ENCODE measurements around the gene BTBD9.

The BTBD9 gene

GRCh38 chr6:38138374-38138773 lies 501.4 kb downstream of the BTBD9 start:
- Histone ChIP-seq H3K27ac (ENCODE audit: low read depth, low read length) (no peak overlapping the region), H3K27me3 (ENCODE audit: control insufficient read depth, low read length) (no peaks in the 10 kb centered on the region), H3K9me2 (replicated peaks; ENCODE audit: control insufficient read depth, low read length) (no peaks in the 10 kb centered on the region), H3K4me3 (ENCODE audit: low read length) (no peak overlapping the region), H3K4me2 (ENCODE audit: low read length) (no peak overlapping the region), H3K9me3 (ENCODE audit: control insufficient read depth, insufficient read depth, low read length) (no peaks in the 10 kb centered on the region), H3F3A (ENCODE audit: control insufficient read depth, insufficient read depth) (no peaks in the 10 kb centered on the region), H3K36me3 (ENCODE audit: control insufficient read depth, low read length) (no peaks in the 10 kb centered on the region), H3K79me2 (ENCODE audit: control insufficient read depth, low read length) (no peaks in the 10 kb centered on the region), H4K20me1 (ENCODE audit: control insufficient read depth, insufficient read depth, low read depth, low read length) (no peaks in the 10 kb centered on the region), H3K4me1 (ENCODE audit: control insufficient read depth, low read length) (no peaks in the 10 kb centered on the region)
- TF ChIP-seq EZH2phosphoT487 (IDR thresholded peaks at IDR 0.05; ENCODE audit: borderline replicate concordance, low read length) (no peak), CTCF (IDR thresholded peaks at IDR 0.05; ENCODE audit: low read depth, low read length, poor library complexity, severe bottlenecking) (no peak)

DNA sequence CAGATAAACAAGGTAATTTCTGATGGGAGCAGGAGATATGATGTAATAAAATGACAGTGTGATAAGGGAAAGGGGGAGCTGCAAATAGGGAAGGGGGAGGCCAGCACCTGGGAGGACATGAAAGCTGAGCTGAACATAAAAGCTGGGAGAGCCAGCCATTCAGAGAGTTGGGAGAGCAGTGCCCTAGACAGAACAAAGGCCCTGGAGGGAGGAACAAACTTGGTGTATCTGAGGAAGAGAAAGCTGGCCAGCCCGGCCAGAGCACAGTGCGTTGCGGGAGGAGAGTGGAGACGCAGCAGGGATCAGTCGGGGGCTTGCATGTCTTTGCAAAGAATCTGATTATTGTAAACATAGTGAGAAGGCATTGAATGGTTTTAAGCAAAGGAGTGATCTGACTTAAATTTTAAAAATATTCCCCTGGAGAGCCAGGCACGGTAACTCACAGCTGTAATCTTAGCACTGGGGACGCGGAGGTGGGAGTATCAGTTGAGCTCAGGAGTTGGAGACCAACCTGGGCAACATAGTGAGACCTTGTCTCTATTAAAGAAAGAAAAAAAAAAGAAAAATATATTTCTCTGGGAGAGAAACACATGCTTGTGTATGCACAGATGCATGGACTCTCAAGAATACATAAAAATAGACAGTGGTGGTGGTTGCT lies 502.0 kb downstream of the BTBD9 start:
- H3K4me1 ChIP-seq (ENCODE audit: control insufficient read depth, low read length) = no peaks in the 10 kb centered on the region
- H3K9me2 ChIP-seq (replicated peaks; ENCODE audit: control insufficient read depth, low read length) = no peaks in the 10 kb centered on the region
- no peaks in the 10 kb centered on the region for H3K27me3 ChIP-seq (ENCODE audit: control insufficient read depth, low read length)
- no peaks in the 10 kb centered on the region for H3K79me2 ChIP-seq (ENCODE audit: control insufficient read depth, low read length)
- H3K9me3 ChIP-seq (ENCODE audit: control insufficient read depth, insufficient read depth, low read length) = no peaks in the 10 kb centered on the region
- no peak overlapping the region for H3K27ac ChIP-seq (ENCODE audit: low read depth, low read length)
- H3F3A ChIP-seq (ENCODE audit: control insufficient read depth, insufficient read depth) = no peaks in the 10 kb centered on the region
- no peak overlapping the region for H3K4me2 ChIP-seq (ENCODE audit: low read length)
- H4K20me1 ChIP-seq (ENCODE audit: control insufficient read depth, insufficient read depth, low read depth, low read length) = no peaks in the 10 kb centered on the region
- TF ChIP-seq EZH2phosphoT487 (IDR thresholded peaks at IDR 0.05; ENCODE audit: borderline replicate concordance, low read length) (no peak), CTCF (IDR thresholded peaks at IDR 0.05; ENCODE audit: low read depth, low read length, poor library complexity, severe bottlenecking) (no peak)
- H3K36me3 ChIP-seq (ENCODE audit: control insufficient read depth, low read length) = no peaks in the 10 kb centered on the region
- no peak overlapping the region for H3K4me3 ChIP-seq (ENCODE audit: low read length)

GRCh38 chr6:38136547-38136946 lies 503.2 kb downstream of the BTBD9 start:
- no peaks in the 10 kb centered on the region for H4K20me1 ChIP-seq (ENCODE audit: control insufficient read depth, insufficient read depth, low read depth, low read length)

More at GRCh38 chr6:38136547-38136946, 503.2 kb downstream of the BTBD9 start:
- Histone ChIP-seq H3K27ac (ENCODE audit: low read depth, low read length) (no peak overlapping the region), H3F3A (ENCODE audit: control insufficient read depth, insufficient read depth) (no peaks in the 10 kb centered on the region), H3K4me2 (ENCODE audit: low read length) (no peak overlapping the region), H3K4me3 (ENCODE audit: low read length) (no peak overlapping the region), H3K79me2 (ENCODE audit: control insufficient read depth, low read length) (no peaks in the 10 kb centered on the region), H3K9me2 (replicated peaks; ENCODE audit: control insufficient read depth, low read length) (no peaks in the 10 kb centered on the region), H3K4me1 (ENCODE audit: control insufficient read depth, low read length) (no peaks in the 10 kb centered on the region), H3K9me3 (ENCODE audit: control insufficient read depth, insufficient read depth, low read length) (no peaks in the 10 kb centered on the region), H3K27me3 (ENCODE audit: control insufficient read depth, low read length) (no peaks in the 10 kb centered on the region), H3K36me3 (ENCODE audit: control insufficient read depth, low read length) (no peaks in the 10 kb centered on the region)
- TF ChIP-seq EZH2phosphoT487 (IDR thresholded peaks at IDR 0.05; ENCODE audit: borderline replicate concordance, low read length) (no peak), CTCF (IDR thresholded peaks at IDR 0.05; ENCODE audit: low read depth, low read length, poor library complexity, severe bottlenecking) (no peak)

Measured in DOHH2 (cell line).